B cell (primary cell): ENCODE results near the gene ADSS1.

Experiments
- EZH2 ChIP-seq: IDR thresholded peaks from 2 replicates; pipeline ENCODE4 v1.6.1; 2012; ENCODE audit warnings: borderline replicate concordance, low read depth, mild to moderate bottlenecking, moderate library complexity, low read length; ENCODE audit not compliant: insufficient read depth, poor library complexity, severe bottlenecking
- TF ChIP-seq, protein P1 (sequence below): fragments of 200-600 bp; IDR thresholded peaks from one replicate; pipeline ENCODE4 v1.8.0; 2022; ENCODE audit warnings: antibody characterized with exemption, mild to moderate bottlenecking

DNA sequence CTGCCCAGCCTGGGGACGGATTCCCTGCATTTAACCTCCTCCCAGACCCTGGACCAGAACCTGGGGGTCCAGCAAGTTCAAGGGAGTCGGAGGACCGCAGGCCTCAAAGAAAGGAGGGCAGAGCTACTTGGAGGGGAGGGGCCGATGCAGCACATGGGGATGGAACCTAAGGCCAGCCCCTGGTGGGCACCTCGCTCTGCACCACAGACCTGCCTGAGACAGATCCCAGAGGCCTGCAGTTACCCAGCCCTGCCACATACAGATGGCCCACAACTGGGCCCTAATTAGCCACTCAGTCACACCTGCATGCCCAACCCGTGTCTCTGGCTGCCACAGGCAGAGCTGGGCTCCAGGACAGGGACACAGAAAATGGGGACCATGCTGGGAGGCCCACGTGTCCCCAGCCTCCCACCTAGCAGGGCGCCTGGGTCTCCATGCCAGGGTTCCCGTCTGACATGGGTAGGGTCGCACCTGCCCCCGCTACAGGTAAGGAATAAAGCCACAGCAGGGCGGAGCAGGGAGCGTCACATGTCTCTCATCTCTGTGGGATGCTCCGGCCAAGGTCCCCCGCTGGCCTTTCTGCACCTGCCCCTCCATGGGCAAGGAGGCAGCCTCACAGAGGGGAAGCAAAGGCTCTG, 54.8 kb downstream of the ADSS1 start:
- TF ChIP-seq, protein P1, sequence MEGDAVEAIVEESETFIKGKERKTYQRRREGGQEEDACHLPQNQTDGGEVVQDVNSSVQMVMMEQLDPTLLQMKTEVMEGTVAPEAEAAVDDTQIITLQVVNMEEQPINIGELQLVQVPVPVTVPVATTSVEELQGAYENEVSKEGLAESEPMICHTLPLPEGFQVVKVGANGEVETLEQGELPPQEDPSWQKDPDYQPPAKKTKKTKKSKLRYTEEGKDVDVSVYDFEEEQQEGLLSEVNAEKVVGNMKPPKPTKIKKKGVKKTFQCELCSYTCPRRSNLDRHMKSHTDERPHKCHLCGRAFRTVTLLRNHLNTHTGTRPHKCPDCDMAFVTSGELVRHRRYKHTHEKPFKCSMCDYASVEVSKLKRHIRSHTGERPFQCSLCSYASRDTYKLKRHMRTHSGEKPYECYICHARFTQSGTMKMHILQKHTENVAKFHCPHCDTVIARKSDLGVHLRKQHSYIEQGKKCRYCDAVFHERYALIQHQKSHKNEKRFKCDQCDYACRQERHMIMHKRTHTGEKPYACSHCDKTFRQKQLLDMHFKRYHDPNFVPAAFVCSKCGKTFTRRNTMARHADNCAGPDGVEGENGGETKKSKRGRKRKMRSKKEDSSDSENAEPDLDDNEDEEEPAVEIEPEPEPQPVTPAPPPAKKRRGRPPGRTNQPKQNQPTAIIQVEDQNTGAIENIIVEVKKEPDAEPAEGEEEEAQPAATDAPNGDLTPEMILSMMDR, result no peak
- TF ChIP-seq EZH2, result no peak
